ENCODE data around the gene C3orf62. TPM values are rescaled to one million over a fixed set of nuclear protein-coding genes. Genes with fewer than 3 reads are reported as not detected.
A peak's percentile ranks its signal among the peaks of the same experiment; 100 is the strongest.

The C3orf62 gene
- total RNA-seq, 4 donors from 2014 or later: 3.1 to 8.6 (median 5.0) TPM

GRCh38 chr3:49310677-49311076 lies 33.6 kb upstream of the C3orf62 start:
- intact Hi-C loops (cut with DNase I; ENCODE audit: low total_unique reads): no loop called here
- WGBS, 2 donors: 96 to 100% methylated on average over 1 of the region's 1 CpG
- H3K4me3 ChIP-seq (ENCODE audit: low read depth, poor library complexity, severe bottlenecking): no peak overlapping the region
- DNase-seq (ENCODE audit: low spot score in 2 of 2): no peak
- no peak for TF ChIP-seq CTCF (IDR thresholded peaks at IDR 0.05)
- TF ChIP-seq POLR2A (IDR thresholded peaks at IDR 0.05): no peak

- WGBS, 2 donors: 94 to 97% methylated on average over 5 of the region's 5 CpGs
- intact Hi-C loops (cut with DNase I; ENCODE audit: low total_unique reads): no loop called here
- H3K4me3 ChIP-seq (ENCODE audit: low read depth, poor library complexity, severe bottlenecking): no peak overlapping the region
- DNase-seq (ENCODE audit: low spot score in 2 of 2): no peak
- no peak for TF ChIP-seq CTCF (IDR thresholded peaks at IDR 0.05)
- TF ChIP-seq POLR2A (IDR thresholded peaks at IDR 0.05): no peak
Observed at GRCh38 chr3:49305608-49306007, 28.6 kb upstream of the C3orf62 start.

DNA sequence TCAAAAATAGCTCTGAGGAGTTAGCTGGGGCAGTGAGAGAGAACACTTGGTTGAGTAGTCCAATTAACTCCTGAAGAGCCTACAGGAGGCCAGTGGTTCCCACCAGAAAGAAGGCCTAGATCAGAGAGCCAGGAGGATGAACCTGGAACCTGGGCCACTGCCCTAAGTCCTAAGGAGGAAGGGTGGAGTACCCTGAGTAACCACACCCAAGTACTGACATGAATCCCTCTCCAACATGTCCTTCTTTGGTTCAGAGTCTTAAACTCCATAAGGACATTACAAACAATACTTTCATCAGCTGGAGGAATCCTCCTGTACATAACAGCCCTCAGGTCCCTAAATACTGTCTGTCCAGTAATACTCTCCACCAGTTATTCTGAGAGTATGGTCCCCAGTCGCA lies 25.6 kb upstream of the C3orf62 start:
- intact Hi-C loops (cut with DNase I; ENCODE audit: low total_unique reads): no loop called here
- no peak for DNase-seq (ENCODE audit: low spot score in 2 of 2)
- H3K4me3 ChIP-seq (ENCODE audit: low read depth, poor library complexity, severe bottlenecking): no peak overlapping the region
- TF ChIP-seq POLR2A (IDR thresholded peaks at IDR 0.05) (no peak), CTCF (IDR thresholded peaks at IDR 0.05) (no peak)
- 100% methylated on average over 1 of the region's 1 CpG for WGBS, 2 donors

- WGBS, 2 donors: 96 to 99% methylated on average over 3 of the region's 3 CpGs
- H3K4me3 ChIP-seq (ENCODE audit: low read depth, poor library complexity, severe bottlenecking): no peak overlapping the region
- intact Hi-C loops (cut with DNase I; ENCODE audit: low total_unique reads): no loop called here
- no peak for DNase-seq (ENCODE audit: low spot score in 2 of 2)
- TF ChIP-seq POLR2A (IDR thresholded peaks at IDR 0.05) (no peak), CTCF (IDR thresholded peaks at IDR 0.05) (no peak)
Observed at GRCh38 chr3:49300595-49300994, 23.6 kb upstream of the C3orf62 start.

DNA sequence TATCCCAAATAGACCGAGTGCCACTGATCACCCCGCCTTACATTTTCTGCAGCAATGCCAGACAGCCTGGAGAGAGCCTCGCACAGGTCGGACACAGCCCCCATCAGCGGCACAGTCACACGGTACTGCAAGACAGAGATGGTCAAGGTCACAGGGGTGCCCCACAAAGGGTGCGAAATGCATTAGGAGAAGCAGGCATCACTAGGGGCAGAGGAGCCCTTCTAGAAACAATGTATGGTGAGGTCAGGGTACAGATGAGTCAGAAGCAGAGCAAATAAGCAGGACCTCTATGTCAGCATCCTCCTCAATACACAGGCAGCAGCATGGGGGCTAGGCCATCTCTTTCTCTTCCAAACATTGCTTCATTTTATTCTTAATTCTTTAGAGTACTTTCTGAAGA lies 21.5 kb upstream of the C3orf62 start:
- intact Hi-C loops (cut with DNase I; ENCODE audit: low total_unique reads): no loop called here
- WGBS, 2 donors: 94% methylated on average over 7 of the region's 7 CpGs
- no peak for DNase-seq (ENCODE audit: low spot score in 2 of 2)
- TF ChIP-seq POLR2A (IDR thresholded peaks at IDR 0.05) (no peak), CTCF (IDR thresholded peaks at IDR 0.05) (no peak)
- H3K4me3 ChIP-seq (ENCODE audit: low read depth, poor library complexity, severe bottlenecking): no peak overlapping the region

DNA sequence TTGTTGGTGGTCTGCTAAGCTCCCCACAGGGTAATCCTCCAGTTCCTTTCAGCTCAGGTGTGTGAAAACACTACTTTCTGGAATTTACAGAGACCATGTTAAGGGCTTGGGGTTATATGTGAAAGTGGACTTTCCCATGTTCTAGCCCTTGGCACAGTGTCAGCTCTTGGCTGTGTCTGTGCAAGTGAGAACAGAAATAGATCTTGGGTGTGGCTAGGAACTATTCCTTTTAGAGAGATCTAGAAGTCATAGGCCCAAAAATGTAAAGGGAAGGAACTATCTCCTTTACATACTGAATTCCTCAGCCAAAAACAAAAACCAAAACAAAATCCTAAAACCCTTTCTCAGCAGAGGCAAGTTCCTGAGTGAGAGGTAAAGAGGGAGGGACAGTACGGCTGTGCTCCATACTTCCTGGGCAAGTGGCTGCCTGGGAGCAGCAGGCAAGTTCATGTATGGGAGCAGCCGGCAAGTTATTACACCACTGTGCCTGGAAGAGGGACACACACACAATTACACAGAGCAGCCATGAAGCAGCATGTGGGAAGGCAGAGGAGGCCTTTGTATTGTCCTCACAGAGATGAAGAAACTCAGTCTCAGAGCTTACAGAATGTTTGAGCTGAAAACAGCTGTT lies 19.9 kb upstream of the C3orf62 start:
- intact Hi-C loops (cut with DNase I; ENCODE audit: low total_unique reads): no loop called here
- no peak overlapping the region for H3K4me3 ChIP-seq (ENCODE audit: low read depth, poor library complexity, severe bottlenecking)
- 14 to 27% methylated on average over 2 of the region's 2 CpGs for WGBS, 2 donors
- DNase-seq (ENCODE audit: low spot score in 2 of 2): peak in 1 of 2 donors; percentile 45
- no peak for TF ChIP-seq POLR2A (IDR thresholded peaks at IDR 0.05)
- TF ChIP-seq CTCF (IDR thresholded peaks at IDR 0.05): no peak
